Neutrophil (primary cell): ENCODE measurements around the gene DEGS1.

Experiments
- H3K27ac ChIP-seq: fragments of 200-600 bp; sonication (generic); 2 replicates; pipeline ENCODE4 v1.5.1; 2016; ENCODE audit warnings: mild to moderate bottlenecking, moderate library complexity
- H3K27me3 ChIP-seq: fragments of 200-600 bp; sonication (generic); 2 replicates; pipeline ENCODE4 v1.6.0; 2016; ENCODE audit warnings: mild to moderate bottlenecking
- H3K36me3 ChIP-seq: fragments of 200-600 bp; sonication (generic); 2 replicates; pipeline ENCODE4 v1.5.1; 2017
- H3K4me1 ChIP-seq, 2 experiments: fragments of 200-600 bp in 1 of 2; sonication (generic) in 1 of 2; 1 replicate in 1 of 2; 2 replicates in 1 of 2; pipeline versions ENCODE4 v1.5.1 to v1.6.1; 2013 to 2016; ENCODE audit warnings: low read depth in 1 of 2, low read length in 1 of 2, mild to moderate bottlenecking in 1 of 2, moderate library complexity in 1 of 2; ENCODE audit not compliant: control insufficient read depth in 1 of 2, insufficient read depth in 1 of 2
- H3K4me3 ChIP-seq, 2 experiments: fragments of 200-600 bp in 1 of 2; sonication (generic) in 1 of 2; 1 replicate in 1 of 2; 2 replicates in 1 of 2; pipeline ENCODE4 v1.5.1; 2013 to 2016; ENCODE audit warnings: low read depth in 1 of 2, low read length in 1 of 2, mild to moderate bottlenecking in 1 of 2, moderate library complexity in 1 of 2
- H3K9me3 ChIP-seq: fragments of 200-600 bp; sonication (generic); 2 replicates; pipeline ENCODE4 v1.5.1; 2016
- TF ChIP-seq, protein P1 (sequence below): fragments of 200-600 bp; sonication (generic); IDR thresholded peaks from 2 replicates; pipeline ENCODE4 v1.5.1; 2016; ENCODE audit warnings: antibody characterized with exemption

The DEGS1 gene

DNA sequence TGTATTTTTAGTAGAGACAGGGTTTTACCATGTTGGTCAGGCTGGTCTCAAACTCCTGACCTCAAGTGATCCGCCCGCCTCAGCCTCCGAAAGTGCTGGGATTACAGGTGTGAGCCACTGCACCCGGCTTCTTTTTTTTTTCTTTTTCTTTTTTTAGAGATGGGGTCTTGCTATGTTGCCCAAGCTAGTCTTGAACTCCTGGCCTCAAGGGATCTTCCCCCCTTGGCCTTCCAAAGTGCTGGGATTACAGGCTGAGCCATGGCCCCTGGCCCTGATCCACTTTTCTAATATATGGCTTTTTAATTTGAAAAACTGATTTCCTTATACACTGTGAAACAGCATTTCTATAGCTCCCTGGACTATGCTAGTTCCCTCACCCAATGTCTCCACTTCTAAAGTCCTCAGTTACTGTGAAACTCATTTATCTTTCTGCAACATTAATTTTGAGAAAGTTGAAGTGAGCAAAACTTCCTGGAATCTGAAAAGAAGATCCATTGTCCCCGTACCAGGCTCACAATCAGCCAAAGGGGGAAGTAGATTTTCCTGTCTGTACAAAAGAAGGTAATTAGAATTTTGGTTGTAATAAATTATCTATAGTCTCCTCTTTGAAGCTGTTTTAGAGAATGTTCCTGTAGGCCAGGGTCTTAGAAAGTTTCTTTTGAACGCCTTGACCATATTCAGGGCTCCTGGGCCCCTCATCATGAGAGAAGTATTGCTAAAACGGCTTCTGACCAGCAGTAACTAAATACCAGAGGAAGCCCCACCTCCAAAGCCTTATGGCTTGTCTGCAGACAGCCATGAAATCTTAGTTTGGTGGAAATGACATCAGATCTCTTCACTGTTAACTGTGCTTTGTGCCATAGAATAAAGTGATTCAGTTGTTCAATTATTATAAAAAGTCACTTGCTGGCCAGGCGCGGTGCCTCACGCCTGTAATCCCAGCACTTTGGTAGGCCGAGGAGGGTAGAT, 34.9 kb downstream of the DEGS1 start:
- no peaks in the 10 kb centered on the region for H3K36me3 ChIP-seq
- TF ChIP-seq, protein P1, sequence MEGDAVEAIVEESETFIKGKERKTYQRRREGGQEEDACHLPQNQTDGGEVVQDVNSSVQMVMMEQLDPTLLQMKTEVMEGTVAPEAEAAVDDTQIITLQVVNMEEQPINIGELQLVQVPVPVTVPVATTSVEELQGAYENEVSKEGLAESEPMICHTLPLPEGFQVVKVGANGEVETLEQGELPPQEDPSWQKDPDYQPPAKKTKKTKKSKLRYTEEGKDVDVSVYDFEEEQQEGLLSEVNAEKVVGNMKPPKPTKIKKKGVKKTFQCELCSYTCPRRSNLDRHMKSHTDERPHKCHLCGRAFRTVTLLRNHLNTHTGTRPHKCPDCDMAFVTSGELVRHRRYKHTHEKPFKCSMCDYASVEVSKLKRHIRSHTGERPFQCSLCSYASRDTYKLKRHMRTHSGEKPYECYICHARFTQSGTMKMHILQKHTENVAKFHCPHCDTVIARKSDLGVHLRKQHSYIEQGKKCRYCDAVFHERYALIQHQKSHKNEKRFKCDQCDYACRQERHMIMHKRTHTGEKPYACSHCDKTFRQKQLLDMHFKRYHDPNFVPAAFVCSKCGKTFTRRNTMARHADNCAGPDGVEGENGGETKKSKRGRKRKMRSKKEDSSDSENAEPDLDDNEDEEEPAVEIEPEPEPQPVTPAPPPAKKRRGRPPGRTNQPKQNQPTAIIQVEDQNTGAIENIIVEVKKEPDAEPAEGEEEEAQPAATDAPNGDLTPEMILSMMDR, result no peak
- no peak overlapping the region for H3K27ac ChIP-seq
- no peaks in the 10 kb centered on the region for H3K9me3 ChIP-seq
- H3K4me3 ChIP-seq, result no peak overlapping the region
- H3K4me1 ChIP-seq, result no peaks in the 10 kb centered on the region
- no peaks in the 10 kb centered on the region for H3K27me3 ChIP-seq

DNA sequence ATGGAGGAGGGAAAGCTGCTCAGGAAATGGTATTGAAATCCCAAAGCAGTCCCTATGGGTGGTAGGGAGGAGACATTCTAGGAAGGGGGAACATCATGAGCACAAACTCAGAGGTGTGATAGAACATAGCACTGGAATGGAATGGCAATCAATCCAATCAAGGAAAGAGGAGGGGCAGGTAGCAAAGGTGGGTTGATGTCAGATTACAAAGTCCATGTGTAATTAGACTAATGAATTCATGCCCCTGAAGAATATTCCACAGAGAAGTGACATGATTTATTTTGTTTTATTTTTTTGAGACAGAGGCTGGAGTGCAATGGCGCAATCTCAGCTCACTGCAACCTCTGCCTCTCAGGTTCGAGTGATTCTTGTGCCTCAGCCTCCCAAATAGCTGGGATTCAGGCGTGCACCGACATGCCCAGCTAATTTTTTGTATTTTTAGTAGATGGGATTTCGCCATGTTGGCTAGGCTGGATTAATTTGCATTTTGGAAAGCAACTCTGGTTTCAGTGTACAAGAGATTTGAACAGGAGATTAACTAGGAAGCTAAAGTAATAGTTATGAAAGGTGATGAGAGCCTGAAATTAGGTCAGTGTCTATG, 36.1 kb downstream of the DEGS1 start:
- Histone ChIP-seq H3K27ac (no peak overlapping the region), H3K9me3 (no peaks in the 10 kb centered on the region), H3K36me3 (no peaks in the 10 kb centered on the region), H3K4me1 (no peaks in the 10 kb centered on the region), H3K27me3 (no peaks in the 10 kb centered on the region), H3K4me3 (no peak overlapping the region)
- TF ChIP-seq, protein P1, result no peak

DNA sequence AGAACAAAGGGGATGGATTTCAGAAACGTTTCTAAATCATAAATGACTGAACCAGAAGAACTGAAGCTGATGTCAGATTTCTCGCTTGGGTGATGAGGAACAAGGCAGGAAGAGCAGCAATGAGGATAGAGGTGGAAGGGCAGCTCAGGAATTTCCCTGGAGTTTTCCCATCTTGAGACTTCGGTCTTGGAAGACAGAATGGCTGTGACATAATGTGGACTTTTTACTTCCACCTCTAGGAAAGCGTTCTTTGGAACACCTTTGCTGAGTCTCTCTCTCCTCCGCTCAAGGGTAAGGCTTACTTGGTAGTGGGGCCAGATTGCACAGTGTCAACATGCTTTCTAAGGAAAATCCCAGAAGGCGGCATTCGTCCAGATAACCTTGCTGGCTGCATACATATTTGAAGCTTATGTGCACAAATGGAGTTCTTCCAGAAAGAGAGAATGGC, 36.6 kb downstream of the DEGS1 start:
- no peak overlapping the region for H3K4me3 ChIP-seq
- H3K27ac ChIP-seq, result no peak overlapping the region
- no peaks in the 10 kb centered on the region for H3K27me3 ChIP-seq
- H3K4me1 ChIP-seq, result no peaks in the 10 kb centered on the region
- H3K9me3 ChIP-seq, result no peaks in the 10 kb centered on the region
- H3K36me3 ChIP-seq, result no peaks in the 10 kb centered on the region
- TF ChIP-seq, protein P1, result no peak

DNA sequence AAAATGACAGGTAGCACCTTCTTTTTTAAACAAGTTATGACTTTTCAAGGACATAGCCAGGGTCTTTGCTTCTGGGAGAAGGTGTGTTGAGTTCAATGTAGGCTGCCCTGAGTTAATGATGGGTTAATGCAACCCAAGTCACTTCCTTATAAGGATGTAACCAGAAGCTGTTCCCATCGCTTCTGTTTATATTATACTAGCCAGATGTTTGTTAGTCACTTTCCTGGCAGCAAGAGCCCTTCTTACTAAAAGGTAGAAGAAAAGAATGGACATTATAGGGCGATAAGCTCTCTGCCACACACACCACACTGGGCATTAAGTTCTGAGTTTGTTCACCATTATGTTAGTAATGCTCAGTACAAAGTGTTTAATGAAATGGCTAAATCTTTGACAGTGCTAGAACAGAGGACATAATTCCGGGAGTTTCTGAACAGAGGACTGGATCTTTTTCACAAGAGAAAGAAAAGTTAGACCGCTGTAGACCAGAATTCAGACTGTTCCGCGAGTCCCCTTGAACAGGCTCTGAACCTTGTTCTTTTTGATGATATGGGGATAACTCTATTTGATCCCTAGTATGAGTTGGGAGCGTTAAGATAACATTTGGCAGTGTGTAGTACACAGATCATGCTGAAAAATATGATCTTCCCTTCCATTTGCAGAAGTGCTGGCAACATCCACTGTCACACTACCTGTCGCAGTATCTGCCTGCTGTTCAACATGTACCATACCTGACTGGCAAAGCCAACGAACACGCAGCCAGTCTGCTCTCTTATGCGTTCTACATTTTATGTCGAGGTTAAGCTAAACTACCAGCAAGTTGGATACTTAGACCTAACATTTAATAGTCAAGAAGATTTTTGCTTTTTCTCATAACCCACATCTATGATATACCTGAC, 41.0 kb downstream of the DEGS1 start:
- H3K27me3 ChIP-seq, result no peaks in the 10 kb centered on the region
- TF ChIP-seq, protein P1, result no peak
- no peak overlapping the region for H3K27ac ChIP-seq
- no peak overlapping the region for H3K4me3 ChIP-seq
- H3K4me1 ChIP-seq, result no peaks in the 10 kb centered on the region
- H3K36me3 ChIP-seq, result peaks cover 17% of the 10 kb centered on the region
- no peaks in the 10 kb centered on the region for H3K9me3 ChIP-seq

DNA sequence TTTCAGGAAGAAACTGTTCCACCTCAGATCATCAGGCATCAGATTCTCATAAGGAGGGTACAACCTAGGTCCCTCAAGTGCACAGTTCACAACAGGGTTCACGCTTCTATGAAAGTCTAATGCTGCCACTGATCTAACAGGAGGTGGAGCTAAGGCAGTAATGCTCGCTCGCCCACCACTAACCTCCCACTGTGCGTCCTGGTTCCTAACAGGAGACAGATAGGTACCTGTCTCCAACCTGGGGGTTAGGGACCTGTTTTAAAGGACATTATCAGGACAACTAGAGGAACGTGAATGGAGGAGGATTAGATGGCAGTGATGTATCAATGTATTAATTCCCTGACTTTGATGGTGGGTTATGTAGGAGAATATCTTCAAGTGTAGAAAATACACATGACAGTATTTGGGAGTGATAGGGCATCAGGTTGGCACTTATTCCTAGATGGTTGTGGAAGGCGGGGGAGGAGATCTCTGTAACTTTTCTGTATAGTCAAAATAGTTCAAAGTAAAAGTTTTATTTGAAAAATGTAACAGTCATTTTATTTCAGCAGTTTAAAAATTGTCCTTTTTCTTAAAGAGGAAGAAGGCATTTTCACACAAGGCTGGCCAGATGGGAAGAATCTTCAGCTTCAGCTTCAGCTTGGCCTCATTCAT, 43.9 kb downstream of the DEGS1 start:
- no peaks in the 10 kb centered on the region for H3K27me3 ChIP-seq
- no peaks in the 10 kb centered on the region for H3K4me1 ChIP-seq
- no peak overlapping the region for H3K4me3 ChIP-seq
- peaks cover 41% of the 10 kb centered on the region for H3K36me3 ChIP-seq
- no peak overlapping the region for H3K27ac ChIP-seq
- TF ChIP-seq, protein P1, result no peak
- no peaks in the 10 kb centered on the region for H3K9me3 ChIP-seq
